Lower leg skin (tissue), 4 donors: ENCODE results near the gene SLC44A2. TPM values are rescaled to one million over a fixed set of nuclear protein-coding genes. Genes with fewer than 3 reads are reported as not detected.

ENCODE experiments used
- DNase-seq, 2 donors: peaks; one replicate each; pipeline ENCODE4 v3.0.0-alpha.2; 2019; ENCODE audit warnings: low spot score in 2 of 2
- H3K4me3 ChIP-seq: fragments of 200-600 bp; sonication (generic); 2 replicates; pipeline ENCODE4 v1.5.1; 2017; ENCODE audit warnings: mild to moderate bottlenecking, low read depth; ENCODE audit not compliant: poor library complexity, severe bottlenecking
- CTCF ChIP-seq, 3 donors: fragments of 450-650 bp; IDR thresholded peaks; one replicate each; pipeline ENCODE4 v1.5.1; 2016; ENCODE audit warnings: antibody characterized with exemption in 3 of 3, mild to moderate bottlenecking in 3 of 3, moderate library complexity in 2 of 3
- POLR2A ChIP-seq, 2 donors: fragments of 450-650 bp; IDR thresholded peaks; one replicate each; pipeline ENCODE4 v1.6.1; 2016 to 2017; ENCODE audit warnings: antibody characterized with exemption in 2 of 2, mild to moderate bottlenecking in 1 of 2, moderate library complexity in 1 of 2
- WGBS, 2 donors: methylation state at CpG; one replicate each; pipeline ENCODE4 v1.1.5; 2018; 5-methylcytosine and 5-hydroxymethylcytosine counted together
- intact Hi-C: fragments of 100-400 bp; cut with DNase I; formaldehyde crosslinking; loops from one replicate; pipeline ENCODE4 v1.15.0; 2023; ENCODE audit warnings: low total_unique reads
- total RNA-seq, 4 donors: library from RNA; depleted of rRNA; stranded (reverse); fragments of >200 nt; gene quantifications; one replicate each; pipeline ENCODE4 v1.1.0, GENCODE V29; 2016

Gene SLC44A2
- total RNA-seq, 4 donors from 2014 or later: 100 to 180 (median 129) TPM

GRCh38 chr19:10678813-10679212 is 53.5 kb downstream of the SLC44A2 start:
- TF ChIP-seq CTCF (IDR thresholded peaks at IDR 0.05): no peak
- TF ChIP-seq POLR2A (IDR thresholded peaks at IDR 0.05): no peak
- intact Hi-C loops: loop anchor here (10.0 kb wide), 1 partner anchor 1534 kb away; the partner anchor contains the start of gene ZNF317
- 92 to 96% methylated on average over 12 of the region's 12 CpGs for WGBS, 2 donors
- no peak for DNase-seq
- no peak overlapping the region for H3K4me3 ChIP-seq

DNA sequence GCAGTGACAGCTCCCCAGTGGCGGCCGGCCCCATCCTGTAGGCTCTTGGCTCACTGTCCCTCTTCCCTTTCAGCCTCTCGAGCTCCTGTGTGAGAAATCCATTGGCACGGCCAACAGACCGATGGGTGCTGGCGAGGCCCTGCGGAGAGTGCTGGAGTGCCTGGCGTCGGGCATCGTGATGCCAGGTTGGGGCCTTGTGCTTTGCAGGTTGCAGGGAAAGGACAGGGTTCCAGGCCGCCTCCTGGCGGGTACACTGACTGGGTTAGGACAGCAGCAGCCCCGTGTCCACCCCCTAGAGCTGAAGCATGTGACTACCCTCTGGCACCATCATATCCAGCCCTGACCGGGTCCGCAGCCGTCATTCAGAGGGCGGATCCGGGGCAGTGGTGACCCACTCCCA is 54.4 kb downstream of the SLC44A2 start:
- no peak for DNase-seq
- no peak overlapping the region for H3K4me3 ChIP-seq
- intact Hi-C loops: loop anchor here (10.0 kb wide), 1 partner anchor 1535 kb away; the partner anchor contains the start of gene ZNF317
- TF ChIP-seq CTCF (IDR thresholded peaks at IDR 0.05) (no peak), POLR2A (IDR thresholded peaks at IDR 0.05) (no peak)
- WGBS, 2 donors: 92 to 94% methylated on average over 13 to 17 of the region's 18 CpGs

GRCh38 chr19:10680545-10681135 is 55.3 kb downstream of the SLC44A2 start:
- DNase-seq: no peak
- intact Hi-C loops: no loop called here
- no peak for TF ChIP-seq POLR2A (IDR thresholded peaks at IDR 0.05)
- 94 to 96% methylated on average over 15 of the region's 15 CpGs for WGBS, 2 donors
- H3K4me3 ChIP-seq: no peak overlapping the region

DNA sequence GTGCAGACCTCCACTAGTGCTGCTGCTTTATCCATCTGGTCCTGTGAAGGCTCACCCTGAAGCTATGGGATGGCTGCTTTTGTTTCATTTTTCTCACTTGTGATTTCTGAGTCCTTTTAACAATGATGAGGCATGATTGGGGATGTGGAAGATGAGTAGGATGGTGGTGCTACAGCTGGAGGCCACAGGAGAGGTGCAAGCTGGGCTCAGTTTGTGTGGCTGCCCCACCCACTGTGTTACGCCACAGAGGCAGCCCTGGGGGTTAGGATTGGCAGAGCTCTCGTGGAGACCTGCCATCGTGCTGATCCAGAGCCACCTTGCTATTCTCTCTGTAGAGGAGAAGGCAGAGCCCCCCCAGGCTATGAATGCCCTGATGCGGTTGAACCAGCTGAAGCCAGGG is 56.3 kb downstream of the SLC44A2 start:
- TF ChIP-seq CTCF (IDR thresholded peaks at IDR 0.05): no peak
- no peak for TF ChIP-seq POLR2A (IDR thresholded peaks at IDR 0.05)
- WGBS, 2 donors: 68% methylated on average over 4 of the region's 4 CpGs
- H3K4me3 ChIP-seq: no peak overlapping the region
- intact Hi-C loops: no loop called here
- DNase-seq: no peak

GRCh38 chr19:10682397-10683063 is 57.2 kb downstream of the SLC44A2 start:
- WGBS, 2 donors: 92 to 93% methylated on average over 15 of the region's 15 CpGs
- intact Hi-C loops: no loop called here
- no peak for DNase-seq
- H3K4me3 ChIP-seq: no peak overlapping the region
- TF ChIP-seq POLR2A (IDR thresholded peaks at IDR 0.05) (no peak), CTCF (IDR thresholded peaks at IDR 0.05) (no peak)

DNA sequence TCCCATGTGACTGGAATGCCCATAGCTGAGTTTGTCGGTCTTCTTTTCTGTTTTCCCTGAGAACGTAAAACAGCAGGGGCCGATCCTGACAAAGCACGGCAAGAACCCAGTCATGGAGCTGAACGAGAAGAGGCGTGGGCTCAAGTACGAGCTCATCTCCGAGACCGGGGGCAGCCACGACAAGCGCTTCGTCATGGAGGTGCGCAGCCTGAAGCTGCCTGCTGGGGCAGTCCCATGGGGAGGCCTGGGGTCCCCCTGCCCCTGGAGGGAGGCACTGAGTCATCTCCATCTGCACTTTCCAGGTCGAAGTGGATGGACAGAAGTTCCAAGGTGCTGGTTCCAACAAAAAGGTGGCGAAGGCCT is 57.7 kb downstream of the SLC44A2 start:
- intact Hi-C loops: no loop called here
- no peak overlapping the region for H3K4me3 ChIP-seq
- TF ChIP-seq POLR2A (IDR thresholded peaks at IDR 0.05) (no peak), CTCF (IDR thresholded peaks at IDR 0.05) (no peak)
- no peak for DNase-seq
- 92% methylated on average over 15 of the region's 15 CpGs for WGBS, 2 donors
